Measurements from ENCODE around the gene TRAF3IP3.
A peak's percentile ranks its signal among the peaks of the same experiment; 100 is the strongest.

The TRAF3IP3 gene

DNA sequence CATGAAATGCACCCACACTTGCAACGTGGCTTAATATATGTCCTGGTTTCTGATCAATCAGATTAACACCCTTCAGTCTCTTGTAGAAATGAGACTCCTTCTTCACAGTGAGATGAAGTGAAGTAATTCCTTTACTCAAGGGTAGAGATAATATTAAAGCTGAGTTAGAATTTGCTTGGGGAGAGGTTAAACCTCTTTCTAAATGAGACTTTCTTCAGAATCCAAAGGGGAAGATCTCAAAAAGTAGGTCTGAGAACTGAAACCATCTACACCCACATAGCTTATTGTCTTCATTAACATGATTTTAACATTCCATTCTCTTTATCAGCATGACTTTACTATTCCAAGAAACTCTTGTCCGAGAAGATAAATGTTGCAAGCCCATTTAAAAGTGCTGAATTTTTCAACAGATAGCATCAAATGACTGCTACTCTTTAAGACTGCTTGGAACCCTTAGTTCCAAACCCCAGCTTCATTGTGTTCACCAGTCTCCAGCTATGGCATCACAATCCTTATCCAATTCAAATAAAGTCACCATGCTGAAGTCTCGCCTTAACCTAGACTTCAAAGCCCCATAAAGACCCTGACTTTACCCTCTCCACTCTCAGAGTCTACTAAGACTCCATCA, 19.2 kb upstream of the TRAF3IP3 start:
- no peak for DNase-seq (ENCODE audit: extremely low read depth, low read depth)
- no peak for TF ChIP-seq CTCF (IDR thresholded peaks at IDR 0.05; ENCODE audit: low read depth, low read length)

GRCh38 chr1:209737118-209737505, 18.7 kb upstream of the TRAF3IP3 start:
- DNase-seq (ENCODE audit: extremely low read depth, low read depth), result no peak
- no peak for TF ChIP-seq CTCF (IDR thresholded peaks at IDR 0.05; ENCODE audit: low read depth, low read length)

- DNase-seq (ENCODE audit: extremely low read depth, low read depth), result no peak
- no peak for TF ChIP-seq CTCF (IDR thresholded peaks at IDR 0.05; ENCODE audit: low read depth, low read length)
These were observed 17.6 kb upstream of the TRAF3IP3 start for GRCh38 chr1:209738270-209738669.

DNA sequence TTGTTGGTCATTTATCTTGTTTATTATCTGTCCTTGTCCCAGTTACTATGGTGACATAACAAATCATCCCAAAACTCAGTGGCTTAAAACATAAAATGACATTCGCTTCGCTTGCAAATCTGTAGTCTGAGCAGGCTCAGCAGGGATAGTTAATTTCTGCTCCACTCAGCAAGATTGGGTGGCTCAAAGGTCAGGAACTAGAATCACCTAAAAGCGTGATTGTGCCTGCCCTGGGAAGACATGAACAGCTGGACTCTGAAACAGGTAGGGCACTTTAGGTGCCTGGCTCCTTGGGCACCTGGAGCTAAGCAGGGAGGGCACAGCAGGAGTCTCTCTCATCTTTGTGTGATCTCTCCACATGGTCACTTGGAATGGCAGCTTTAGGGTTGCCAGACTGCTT, 14.7 kb upstream of the TRAF3IP3 start:
- TF ChIP-seq CTCF (IDR thresholded peaks at IDR 0.05; ENCODE audit: low read depth, low read length), result no peak
- DNase-seq (ENCODE audit: extremely low read depth, low read depth), result no peak

- no peak for DNase-seq (ENCODE audit: extremely low read depth, low read depth)
- no peak for TF ChIP-seq CTCF (IDR thresholded peaks at IDR 0.05; ENCODE audit: low read depth, low read length)
These were observed 14.0 kb upstream of the TRAF3IP3 start for GRCh38 chr1:209741889-209742288.

DNA sequence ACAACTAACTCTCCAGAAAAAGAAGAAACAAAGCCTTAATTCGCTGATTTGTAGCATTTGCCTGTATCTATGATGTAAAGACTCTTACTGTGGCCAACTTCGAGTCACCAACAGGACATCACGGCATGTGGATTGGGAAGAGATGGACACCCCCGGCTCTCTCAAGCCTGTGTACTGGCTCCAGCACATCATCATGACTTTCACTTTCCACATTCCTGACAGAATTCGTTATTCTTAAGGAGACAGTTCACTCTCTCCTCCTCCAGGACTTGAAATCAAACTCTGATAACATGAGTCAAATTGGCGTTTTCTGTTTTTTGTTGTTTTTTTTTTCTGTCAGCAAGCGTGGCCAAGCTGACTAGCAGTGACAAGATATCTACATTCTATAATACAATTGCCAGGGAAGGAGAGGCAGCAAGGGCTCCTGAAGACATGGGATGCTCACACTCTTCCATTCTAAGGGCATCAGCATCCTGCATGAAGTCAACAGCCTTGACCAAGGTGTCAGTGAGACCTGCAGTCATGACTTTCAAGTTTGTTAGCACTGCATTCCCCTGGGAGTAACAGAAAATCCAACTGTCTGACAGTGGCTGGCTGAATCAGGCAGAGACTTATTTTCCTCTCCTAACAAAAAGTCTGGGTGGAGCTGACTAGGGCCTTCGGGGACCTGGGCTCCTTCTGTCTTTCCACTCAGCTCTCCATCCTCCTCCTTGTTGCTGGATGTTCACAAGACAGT, 13.3 kb upstream of the TRAF3IP3 start:
- DNase-seq (ENCODE audit: extremely low read depth, low read depth), result no peak
- TF ChIP-seq CTCF (IDR thresholded peaks at IDR 0.05; ENCODE audit: low read depth, low read length), result no peak

DNA sequence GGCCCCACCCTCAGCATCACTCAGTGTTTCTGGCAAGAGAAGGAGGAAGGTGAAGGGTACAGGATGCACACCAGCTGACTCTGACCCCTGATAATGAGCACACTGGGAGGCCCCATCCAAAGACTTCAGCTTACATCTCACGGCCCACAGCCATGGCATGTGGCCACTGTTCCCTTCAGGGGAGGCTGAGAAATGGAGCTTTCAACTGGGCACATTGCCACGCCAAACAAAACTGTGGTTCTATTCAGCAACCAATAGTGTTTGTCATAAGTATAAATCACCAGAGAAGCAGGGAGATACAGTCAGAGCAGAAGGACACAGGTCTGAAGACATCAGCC, 12.7 kb upstream of the TRAF3IP3 start:
- TF ChIP-seq CTCF (IDR thresholded peaks at IDR 0.05; ENCODE audit: low read depth, low read length), result no peak
- peak; percentile 8 for DNase-seq (ENCODE audit: extremely low read depth, low read depth)
